ENCODE measurements around the gene NCBP3. TPM values are rescaled to one million over a fixed set of nuclear protein-coding genes. Genes with fewer than 3 reads are reported as not detected.
A peak's percentile ranks its signal among the peaks of the same experiment; 100 is the strongest.

The NCBP3 gene, protein sequence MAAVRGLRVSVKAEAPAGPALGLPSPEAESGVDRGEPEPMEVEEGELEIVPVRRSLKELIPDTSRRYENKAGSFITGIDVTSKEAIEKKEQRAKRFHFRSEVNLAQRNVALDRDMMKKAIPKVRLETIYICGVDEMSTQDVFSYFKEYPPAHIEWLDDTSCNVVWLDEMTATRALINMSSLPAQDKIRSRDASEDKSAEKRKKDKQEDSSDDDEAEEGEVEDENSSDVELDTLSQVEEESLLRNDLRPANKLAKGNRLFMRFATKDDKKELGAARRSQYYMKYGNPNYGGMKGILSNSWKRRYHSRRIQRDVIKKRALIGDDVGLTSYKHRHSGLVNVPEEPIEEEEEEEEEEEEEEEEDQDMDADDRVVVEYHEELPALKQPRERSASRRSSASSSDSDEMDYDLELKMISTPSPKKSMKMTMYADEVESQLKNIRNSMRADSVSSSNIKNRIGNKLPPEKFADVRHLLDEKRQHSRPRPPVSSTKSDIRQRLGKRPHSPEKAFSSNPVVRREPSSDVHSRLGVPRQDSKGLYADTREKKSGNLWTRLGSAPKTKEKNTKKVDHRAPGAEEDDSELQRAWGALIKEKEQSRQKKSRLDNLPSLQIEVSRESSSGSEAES
- total RNA-seq (51.1 and 52.2 TPM in 2 replicates), polyA plus RNA-seq (13.7 and 18.2 TPM in 2 replicates), polyA minus RNA-seq (23.0 and 28.6 TPM in 2 replicates), Bru-seq, nascent RNA (percentile 81 among the genes with signal in this experiment), BruChase-seq, experiment 1, labeled RNA remaining after a 6-hour chase (percentile 89 among the genes with signal in this experiment), BruChase-seq, experiment 2, labeled RNA remaining after a 2-hour chase (percentile 89 among the genes with signal in this experiment)
- polyA plus RNA-seq (2011; cell fraction: cytosol; rRNA removed) = 11.9 and 12.1 TPM in 2 replicates
- polyA plus RNA-seq (2011; cell fraction: nucleus; rRNA removed) = 62.7 and 82.9 TPM in 2 replicates
- polyA plus RNA-seq (2012) = 38.9 and 40.6 TPM in 2 replicates
- polyA minus RNA-seq (2011; cell fraction: cytosol; rRNA and poly(A)+ RNA removed) = 7.9 TPM
- polyA minus RNA-seq (2011; cell fraction: nucleus; rRNA and poly(A)+ RNA removed) = 27.6 and 51.3 TPM in 2 replicates
- long read RNA-seq, full-length matches to known transcripts = 26 of 88 reads
- long read RNA-seq, partial matches to known transcripts = 17 of 88 reads
- long read RNA-seq, other reads (novel, unspliced or antisense) = 45 of 88 reads

DNA sequence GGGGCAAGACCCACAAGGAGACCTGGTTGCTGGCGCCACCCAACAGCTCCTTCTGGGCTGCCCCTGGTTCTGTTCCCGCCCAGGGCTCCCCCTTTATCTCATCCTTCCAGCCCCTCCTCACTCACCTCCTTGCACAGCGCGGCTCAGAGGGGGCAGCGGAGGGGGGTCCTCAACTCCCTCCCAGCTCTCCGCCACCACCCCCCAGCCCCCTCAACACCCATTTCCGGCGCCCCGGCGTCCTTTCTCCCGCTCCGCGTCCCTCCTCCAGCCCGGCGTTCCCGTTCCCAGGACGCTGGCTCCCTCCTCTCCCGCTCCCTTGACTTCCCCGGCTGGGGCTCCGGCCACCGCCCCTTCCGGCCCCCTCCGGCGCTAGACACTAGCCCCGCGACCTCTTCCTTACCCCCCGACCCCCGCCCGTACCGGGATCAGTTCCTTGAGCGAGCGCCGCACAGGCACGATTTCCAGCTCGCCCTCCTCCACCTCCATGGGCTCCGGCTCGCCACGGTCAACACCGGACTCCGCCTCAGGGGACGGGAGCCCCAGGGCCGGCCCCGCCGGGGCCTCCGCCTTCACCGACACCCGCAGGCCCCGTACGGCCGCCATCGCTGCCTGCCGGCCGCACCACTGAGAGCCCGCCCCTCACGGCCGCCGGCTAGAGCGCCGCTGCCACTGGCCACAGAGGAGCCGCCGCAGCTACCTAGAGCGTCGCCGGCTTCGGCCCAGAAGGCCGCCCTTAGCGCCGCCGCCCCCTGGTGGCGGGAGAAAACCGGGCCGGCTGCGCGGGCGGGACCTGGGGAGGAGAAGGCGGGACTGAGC is at the start of gene NCBP3:
NCBP3 (minus strand) TSS at position 626 of the 816 bp plus-strand sequence; CDS start at position 603, 23 bp downstream.
- ChIA-PET CTCF (interaction anchor here (0.5 to 5.4 kb wide), 25 partner anchors 8 to 1357 kb away, joined by 3 to 63 read pairs (median 4); partner anchors contain the start of gene CAMKK1), POLR2A (interaction anchor here (0.6 to 0.9 kb wide), 2 partner anchors 85 to 108 kb away, joined by 3 read pairs; no protein-coding TSS in a partner anchor)
- Histone ChIP-seq H2AFZ (ENCODE audit: low read depth, low read length) (peak within 1 kb of the TSS; percentile 94), H3K27ac (ENCODE audit: insufficient read depth, low read depth, low read length) (peak within 1 kb of the TSS; percentile 67), H4K20me1 (replicated peaks; ENCODE audit: control insufficient read depth, extremely low read depth, insufficient read depth, low read length) (no peaks in the 10 kb centered on the region), H3K4me1 (ENCODE audit: control insufficient read depth, extremely low read depth, insufficient read depth, low read length) (peaks cover 9% of the 10 kb centered on the region), H3K9ac (replicated peaks; ENCODE audit: extremely low read depth, insufficient read depth, low read length) (peak within 1 kb of the TSS; percentile 93), H3K79me2 (ENCODE audit: control insufficient read depth, insufficient read depth, low read length) (peaks cover 33% of the 10 kb centered on the region), H3K36me3 (ENCODE audit: control insufficient read depth in 2 of 2, extremely low read depth in 1 of 2, insufficient read depth in 2 of 2, low read length in 2 of 2) (peaks cover 3 to 6% of the 10 kb centered on the region in 2 experiments), H3K4me3 (replicated peaks in 1 of 3; ENCODE audit: insufficient read depth in 1 of 3, low read depth in 1 of 3, low read length in 3 of 3) (peak within 1 kb of the TSS; percentile 75 to 97 (median 79)), H3K9me1 (replicated peaks; ENCODE audit: control insufficient read depth, extremely low read depth, insufficient read depth, low read length) (no peaks in the 10 kb centered on the region), H3K9me3 (replicated peaks; ENCODE audit: control insufficient read depth, insufficient read depth, low read length) (no peaks in the 10 kb centered on the region), H3K27me3 (ENCODE audit: control insufficient read depth in 2 of 2, insufficient read depth in 2 of 2, low read length in 2 of 2) (no peaks in the 10 kb centered on the region), H3K4me2 (ENCODE audit: insufficient read depth, low read length) (peak within 1 kb of the TSS; percentile 96)
- no TSS peak for BruUV-seq (replicated peaks)
- peak; percentile 91 for FAIRE-seq
- dilution Hi-C loops (cut with MboI; ENCODE audit: extremely low pct_ligation_motif_present, low sequenced_read_pairs) = no loop called here
- peak; percentile 93 for DNase-seq (ENCODE audit: low read depth, low spot score)
- peak; percentile 95 for TF ChIP-seq POLR2AphosphoS5 (IDR thresholded peaks at IDR 0.05; ENCODE audit: insufficient read depth, low read depth, low read length)
- no peak for TF ChIP-seq MAX (IDR thresholded peaks at IDR 0.05; ENCODE audit: insufficient read depth, insufficient read length)
- no peak for TF ChIP-seq MYC (IDR thresholded peaks at IDR 0.05; ENCODE audit: low read depth, low read length)
- TF ChIP-seq FOS (IDR thresholded peaks at IDR 0.05; ENCODE audit: borderline replicate concordance, insufficient read depth, low read length) = no peak
- TF ChIP-seq POLR2A (IDR thresholded peaks at IDR 0.05; ENCODE audit: low read depth, low read length) = peak; percentile 87
- TF ChIP-seq, protein P1, sequence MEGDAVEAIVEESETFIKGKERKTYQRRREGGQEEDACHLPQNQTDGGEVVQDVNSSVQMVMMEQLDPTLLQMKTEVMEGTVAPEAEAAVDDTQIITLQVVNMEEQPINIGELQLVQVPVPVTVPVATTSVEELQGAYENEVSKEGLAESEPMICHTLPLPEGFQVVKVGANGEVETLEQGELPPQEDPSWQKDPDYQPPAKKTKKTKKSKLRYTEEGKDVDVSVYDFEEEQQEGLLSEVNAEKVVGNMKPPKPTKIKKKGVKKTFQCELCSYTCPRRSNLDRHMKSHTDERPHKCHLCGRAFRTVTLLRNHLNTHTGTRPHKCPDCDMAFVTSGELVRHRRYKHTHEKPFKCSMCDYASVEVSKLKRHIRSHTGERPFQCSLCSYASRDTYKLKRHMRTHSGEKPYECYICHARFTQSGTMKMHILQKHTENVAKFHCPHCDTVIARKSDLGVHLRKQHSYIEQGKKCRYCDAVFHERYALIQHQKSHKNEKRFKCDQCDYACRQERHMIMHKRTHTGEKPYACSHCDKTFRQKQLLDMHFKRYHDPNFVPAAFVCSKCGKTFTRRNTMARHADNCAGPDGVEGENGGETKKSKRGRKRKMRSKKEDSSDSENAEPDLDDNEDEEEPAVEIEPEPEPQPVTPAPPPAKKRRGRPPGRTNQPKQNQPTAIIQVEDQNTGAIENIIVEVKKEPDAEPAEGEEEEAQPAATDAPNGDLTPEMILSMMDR (IDR thresholded peaks at IDR 0.05; ENCODE audit: extremely low read depth in 1 of 2, insufficient read depth in 1 of 2, low read depth in 1 of 2, low read length in 2 of 2) = peak; percentile 97
- TF ChIP-seq EZH2 (IDR thresholded peaks at IDR 0.05; ENCODE audit: borderline replicate concordance, low read depth, low read length, severe bottlenecking) = no peak
- TF ChIP-seq JUN (IDR thresholded peaks at IDR 0.05; ENCODE audit: borderline replicate concordance, insufficient read depth, insufficient read length, low read depth) = no peak
- no peak for TF ChIP-seq GATA2 (IDR thresholded peaks at IDR 0.05; ENCODE audit: insufficient read depth, insufficient read length, low read depth, low read length)
- intact Hi-C loops (cut with micrococcal nuclease) = loop anchor here (1.0 to 5.0 kb wide), 2 partner anchors 47 to 109 kb away; partner anchors contain the start of gene CAMKK1

All from endothelial cell of umbilical vein (primary cell).